GM23338 (cell line): Measurements from ENCODE around the gene RPP40. TPM values are rescaled to one million over a fixed set of nuclear protein-coding genes. Genes with fewer than 3 reads are reported as not detected.

ENCODE experiments used
- ATAC-seq: fragments of 200-7000 bp; cut with Tn5 transposase; 3 replicates; pipeline ENCODE4 v1.9.1; 2020
- DNase-seq: peaks from one replicate; pipeline ENCODE4 v3.0.0-alpha.2; 2015; ENCODE audit warnings: low spot score
- H2AFZ ChIP-seq: fragments of 200-600 bp; sonication (generic); 2 replicates; pipeline ENCODE4 v1.8.0; 2016; ENCODE audit warnings: antibody characterized with exemption, mild to moderate bottlenecking, moderate library complexity
- H3F3A ChIP-seq: fragments of 200-600 bp; sonication (generic); replicated peaks from 2 replicates; pipeline ENCODE4 v1.8.0; 2017; ENCODE audit warnings: antibody characterized with exemption, mixed run types, low read depth
- H3K27ac ChIP-seq: fragments of 200-600 bp; sonication (generic); 2 replicates; pipeline ENCODE4 v1.6.1; 2016; ENCODE audit warnings: low read depth
- H3K27me3 ChIP-seq: fragments of 200-600 bp; sonication (generic); 2 replicates; pipeline ENCODE4 v1.8.0; 2016; ENCODE audit warnings: mild to moderate bottlenecking, mixed run types, moderate library complexity; ENCODE audit not compliant: insufficient read depth
- H3K36me3 ChIP-seq: fragments of 200-600 bp; sonication (generic); 2 replicates; pipeline ENCODE4 v1.8.0; 2016; ENCODE audit warnings: mild to moderate bottlenecking; ENCODE audit not compliant: insufficient read depth
- H3K4me1 ChIP-seq: fragments of 200-600 bp; sonication (generic); 2 replicates; pipeline ENCODE4 v1.8.0; 2016; ENCODE audit warnings: mild to moderate bottlenecking, moderate library complexity; ENCODE audit not compliant: insufficient read depth
- H3K4me2 ChIP-seq: fragments of 200-600 bp; sonication (generic); 2 replicates; pipeline ENCODE4 v1.7.1; 2017; ENCODE audit warnings: mixed run types
- H3K4me3 ChIP-seq: fragments of 200-600 bp; sonication (generic); 2 replicates; pipeline ENCODE4 v1.6.1; 2016; ENCODE audit warnings: mixed run types
- H3K79me2 ChIP-seq: fragments of 200-600 bp; sonication (generic); replicated peaks from 2 replicates; pipeline ENCODE4 v1.8.0; 2017; ENCODE audit warnings: mild to moderate bottlenecking; ENCODE audit not compliant: insufficient read depth
- H3K9me2 ChIP-seq: fragments of 200-600 bp; sonication (generic); 2 replicates; pipeline ENCODE4 v1.8.0; 2017; ENCODE audit not compliant: insufficient read depth
- H4K20me1 ChIP-seq: fragments of 200-600 bp; sonication (generic); replicated peaks from 2 replicates; pipeline ENCODE4 v1.8.0; 2017; ENCODE audit warnings: mild to moderate bottlenecking; ENCODE audit not compliant: insufficient read depth
- H3K27ac Mint-ChIP-seq: 2 replicates; pipeline ENCODE4 v1.8.0; 2020; ENCODE audit warnings: inconsistent platforms, mild to moderate bottlenecking, moderate library complexity, mixed read lengths
- H3K27me3 Mint-ChIP-seq: 3 replicates; pipeline ENCODE4 v1.8.0; 2022; ENCODE audit warnings: low read depth, mild to moderate bottlenecking, moderate library complexity, mixed read lengths, inconsistent platforms; ENCODE audit not compliant: insufficient read depth, poor library complexity
- H3K36me3 Mint-ChIP-seq: 3 replicates; pipeline ENCODE4 v1.8.0; 2021; ENCODE audit warnings: low read depth, mild to moderate bottlenecking, inconsistent platforms, moderate library complexity, mixed read lengths
- H3K4me1 Mint-ChIP-seq: 3 replicates; pipeline ENCODE4 v1.8.0; 2020; ENCODE audit warnings: mild to moderate bottlenecking, inconsistent platforms, mixed read lengths
- H3K4me3 Mint-ChIP-seq: 3 replicates; pipeline ENCODE4 v1.8.0; 2021; ENCODE audit warnings: moderate library complexity, mild to moderate bottlenecking, inconsistent platforms, mixed read lengths
- H3K9me3 Mint-ChIP-seq: 3 replicates; pipeline ENCODE4 v1.8.0; 2020; ENCODE audit warnings: moderate library complexity, mild to moderate bottlenecking, inconsistent platforms, mixed read lengths
- CREB1 ChIP-seq: fragments of 250-450 bp; sonication (Bioruptor Pico); IDR thresholded peaks from 2 replicates; pipeline ENCODE4 v1.5.0; 2020; ENCODE audit warnings: low read depth, mild to moderate bottlenecking, moderate library complexity
- CTCF ChIP-seq, 2 experiments: fragments of 200-600 bp in 1 of 2; sonication (generic) in 1 of 2; conservative IDR thresholded peaks; 2 replicates each; pipeline versions ENCODE4 v1.5.1 to v1.6.1; 2016 to 2017; ENCODE audit warnings: antibody characterized with exemption in 2 of 2, low read depth in 2 of 2, mild to moderate bottlenecking in 2 of 2, moderate library complexity in 1 of 2
- ETS1 ChIP-seq: IDR thresholded peaks from 2 replicates; pipeline ENCODE4 v1.6.1; 2016; ENCODE audit warnings: antibody characterized with exemption
- EZH2phosphoT487 ChIP-seq: fragments of 200-600 bp; sonication (generic); IDR thresholded peaks from one replicate; pipeline ENCODE4 v1.8.1; 2018; ENCODE audit warnings: antibody characterized with exemption; ENCODE audit not compliant: unreplicated experiment
- JUNB ChIP-seq: IDR thresholded peaks from one replicate; pipeline ENCODE4 v1.6.1; 2016; ENCODE audit warnings: antibody characterized with exemption; ENCODE audit not compliant: unreplicated experiment
- NANOG ChIP-seq: IDR thresholded peaks from 2 replicates; pipeline ENCODE4 v1.6.1; 2016; ENCODE audit warnings: antibody characterized with exemption, borderline replicate concordance
- ZNF114 ChIP-seq: fragments of 250-450 bp; sonication (Bioruptor Pico); IDR thresholded peaks from 2 replicates; pipeline ENCODE4 v1.5.0; 2020; ENCODE audit warnings: mild to moderate bottlenecking, moderate library complexity
- ZNF331 ChIP-seq: fragments of 250-450 bp; sonication (Bioruptor Pico); IDR thresholded peaks from 2 replicates; pipeline ENCODE4 v1.5.0; 2020; ENCODE audit warnings: low read depth, mild to moderate bottlenecking, moderate library complexity
- ZNF462 ChIP-seq: fragments of 250-450 bp; sonication (Bioruptor Pico); IDR thresholded peaks from 2 replicates; pipeline ENCODE4 v1.5.0; 2020; ENCODE audit warnings: mild to moderate bottlenecking, moderate library complexity
- polyA plus RNA-seq: library from polyadenylated mRNA; unstranded; fragments of >200 nt; fragmentation: Nextera tagmentation; extraction: Ambion mirVana; gene quantifications from 2 replicates; pipeline ENCODE4 v1.2.1, GENCODE V29; 2016
- total RNA-seq: library from RNA; depleted of rRNA; stranded (reverse); fragments of >200 nt; shearing (Covaris generic); gene quantifications from 2 replicates; pipeline ENCODE4 v1.2.3, GENCODE V29; 2014

Gene RPP40
- total and polyA plus RNA-seq, 2 experiments from 2014 or later = 39.3 to 40.4 TPM

- ATAC-seq = no peak
- H3K27me3 Mint-ChIP-seq = peaks cover 20% of the 10 kb centered on the region
- Histone ChIP-seq H3K9me2 (no peaks in the 10 kb centered on the region), H3K4me2 (no peak overlapping the region), H3K4me1 (peaks cover 25% of the 10 kb centered on the region; the same call in 1 of the 2 replicates), H3F3A (no peaks in the 10 kb centered on the region), H3K27ac (no peak overlapping the region), H3K4me3 (no peak overlapping the region), H2AFZ (no peak overlapping the region), H4K20me1 (peaks cover 3% of the 10 kb centered on the region; the same call in 1 of the 2 replicates), H3K27me3 (no peaks in the 10 kb centered on the region), H3K36me3 (peaks cover 3% of the 10 kb centered on the region; the same call in 1 of the 2 replicates), H3K79me2 (peaks cover 8% of the 10 kb centered on the region; the same call in 1 of the 2 replicates)
- TF ChIP-seq ZNF462 (CRISPR knock-in tag) (no peak), CTCF (conservative IDR thresholded peaks at IDR 0.05; ENCODE audit: low read depth in 2 of 2) (no peak), ETS1 (no peak), JUNB (no peak), ZNF114 (CRISPR knock-in tag) (no peak), NANOG (no peak), CREB1 (CRISPR knock-in tag) (no peak), EZH2phosphoT487 (no peak), ZNF331 (no peak)
- peaks cover 62% of the 10 kb centered on the region for H3K36me3 Mint-ChIP-seq
- DNase-seq = no peak
- H3K27ac Mint-ChIP-seq = no peak overlapping the region
- no peak overlapping the region for H3K4me3 Mint-ChIP-seq
- peaks cover 42% of the 10 kb centered on the region for H3K4me1 Mint-ChIP-seq
- peaks cover 3% of the 10 kb centered on the region; the same call in 2 of the 3 replicates for H3K9me3 Mint-ChIP-seq
These were observed 50.4 kb downstream of the RPP40 start for GRCh38 chr6:4953440-4953839.
